HL-60 (cell line): ENCODE results near the gene OMD.

Experiments
- CTCF ChIP-seq: IDR thresholded peaks from one replicate; pipeline ENCODE4 v1.5.1; 2011; ENCODE audit warnings: low read length, control low read depth, inconsistent platforms; ENCODE audit not compliant: insufficient read depth
- REST ChIP-seq: IDR thresholded peaks from 2 replicates; pipeline ENCODE4 v1.6.1; 2012; ENCODE audit warnings: low read depth; ENCODE audit not compliant: insufficient replicate concordance

- TF ChIP-seq CTCF: no peak
- no peak for TF ChIP-seq REST
Measured at GRCh38 chr9:92439921-92440750, 15.9 kb upstream of the OMD start.
